ENCODE results near the gene TMEM272.

Gene TMEM272

DNA sequence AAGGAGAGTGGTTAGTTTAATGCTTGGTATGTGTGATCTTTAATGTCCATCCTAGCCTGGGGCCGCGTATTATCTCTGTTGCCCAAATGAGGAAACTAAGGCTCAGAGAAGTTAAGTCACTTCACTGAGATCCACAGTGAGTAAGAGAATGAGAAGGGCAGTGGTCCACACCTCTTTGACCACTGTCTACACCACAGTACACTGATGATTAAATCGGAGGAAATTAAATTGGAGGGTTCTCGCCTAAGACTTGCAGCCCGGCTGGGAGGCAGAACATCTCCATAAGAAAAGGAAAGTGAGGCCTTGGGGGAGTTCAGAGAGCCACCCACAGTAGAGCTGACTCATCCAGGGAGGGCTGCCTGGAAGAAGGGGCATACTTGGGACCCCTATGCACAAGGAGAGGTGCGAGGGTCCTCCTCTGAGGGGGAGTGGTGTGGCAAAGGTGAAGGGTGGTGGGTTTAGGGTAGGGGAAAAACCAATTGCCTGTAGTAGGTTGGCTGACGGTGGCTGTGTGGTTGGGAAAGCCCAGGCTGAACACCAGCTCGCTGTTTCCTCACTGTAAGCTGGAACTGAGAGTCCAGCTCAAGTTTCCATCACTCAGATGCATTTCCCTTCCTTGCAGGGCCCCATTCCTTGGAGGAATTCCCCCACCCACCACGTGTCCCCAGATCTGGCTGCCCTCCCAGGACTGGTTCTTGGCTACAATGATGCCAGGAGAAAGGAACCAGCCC lies 26.0 kb downstream of the TMEM272 start:
- Histone ChIP-seq H3K4me3 (no peak overlapping the region), H3K9ac (ENCODE audit: insufficient read length) (no peak overlapping the region), H3K36me3 (ENCODE audit: insufficient read depth, low read length) (no peaks in the 10 kb centered on the region), H3K27ac (no peak overlapping the region), H3K9me3 (ENCODE audit: low read depth, low read length) (no peaks in the 10 kb centered on the region)
- TF ChIP-seq EZH2 (IDR thresholded peaks at IDR 0.05) (no peak), FOXP2 (optimal IDR thresholded peaks at IDR 0.05; ENCODE audit: control extremely low read depth, extremely low read length, insufficient read depth) (no peak), POLR2AphosphoS5 (IDR thresholded peaks at IDR 0.05; ENCODE audit: borderline replicate concordance, low read depth, low read length) (no peak)
- DNase-seq (ENCODE audit: low read depth, low spot score) = no peak

GRCh38 chr13:51818276-51818675 lies 26.7 kb downstream of the TMEM272 start:
- TF ChIP-seq POLR2AphosphoS5 (IDR thresholded peaks at IDR 0.05; ENCODE audit: borderline replicate concordance, low read depth, low read length) (no peak), EZH2 (IDR thresholded peaks at IDR 0.05) (no peak), FOXP2 (optimal IDR thresholded peaks at IDR 0.05; ENCODE audit: control extremely low read depth, extremely low read length, insufficient read depth) (no peak)
- H3K4me3 ChIP-seq = no peak overlapping the region
- DNase-seq (ENCODE audit: low read depth, low spot score) = no peak
- H3K9ac ChIP-seq (ENCODE audit: insufficient read length) = no peak overlapping the region
- no peaks in the 10 kb centered on the region for H3K9me3 ChIP-seq (ENCODE audit: low read depth, low read length)
- no peaks in the 10 kb centered on the region for H3K36me3 ChIP-seq (ENCODE audit: insufficient read depth, low read length)
- H3K27ac ChIP-seq = no peak overlapping the region

- no peaks in the 10 kb centered on the region for H3K9me3 ChIP-seq (ENCODE audit: low read depth, low read length)
- TF ChIP-seq EZH2 (IDR thresholded peaks at IDR 0.05) (no peak), FOXP2 (optimal IDR thresholded peaks at IDR 0.05; ENCODE audit: control extremely low read depth, extremely low read length, insufficient read depth) (no peak), POLR2AphosphoS5 (IDR thresholded peaks at IDR 0.05; ENCODE audit: borderline replicate concordance, low read depth, low read length) (no peak)
Observed at GRCh38 chr13:51817717-51818116, 27.3 kb downstream of the TMEM272 start.

DNA sequence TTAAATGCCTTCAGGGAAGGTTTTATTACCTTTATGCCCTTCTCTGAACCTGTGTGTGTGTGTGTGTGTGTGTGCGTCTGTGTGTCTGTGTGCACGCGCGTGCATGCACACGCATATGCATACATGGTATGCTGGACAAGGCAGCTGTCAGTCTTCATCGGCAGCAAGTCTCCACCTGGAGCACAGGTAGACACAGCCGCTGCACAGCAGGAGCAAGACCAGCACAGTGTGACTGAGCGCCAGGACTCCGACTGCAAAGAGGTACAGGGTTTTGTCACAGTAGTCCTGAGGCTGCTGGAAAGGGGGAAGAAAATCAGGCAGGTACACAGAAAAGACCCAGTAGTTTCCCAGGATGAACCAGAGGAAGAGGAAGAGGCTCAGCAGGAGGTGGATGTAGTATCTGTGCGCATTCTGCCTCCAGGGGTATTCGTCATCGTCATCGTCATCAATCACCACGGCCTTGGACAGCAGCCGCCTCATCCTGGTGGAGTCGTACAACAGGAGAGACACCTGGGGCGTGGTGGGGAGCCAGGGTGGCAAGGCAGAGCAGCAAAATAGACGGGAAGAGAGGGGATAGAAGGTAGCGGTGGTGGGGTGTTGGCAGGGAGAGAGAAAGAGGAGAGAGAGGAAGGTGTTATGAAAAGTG lies 28.2 kb downstream of the TMEM272 start:
- no peak overlapping the region for H3K27ac ChIP-seq
- H3K9ac ChIP-seq (ENCODE audit: insufficient read length) = no peak overlapping the region
- no peak for DNase-seq (ENCODE audit: low read depth, low spot score)
- H3K9me3 ChIP-seq (ENCODE audit: low read depth, low read length) = no peaks in the 10 kb centered on the region
- no peak for TF ChIP-seq EZH2 (IDR thresholded peaks at IDR 0.05)
- TF ChIP-seq POLR2AphosphoS5 (IDR thresholded peaks at IDR 0.05; ENCODE audit: borderline replicate concordance, low read depth, low read length) = no peak
- TF ChIP-seq FOXP2 (optimal IDR thresholded peaks at IDR 0.05; ENCODE audit: control extremely low read depth, extremely low read length, insufficient read depth) = no peak
- no peaks in the 10 kb centered on the region for H3K36me3 ChIP-seq (ENCODE audit: insufficient read depth, low read length)
- no peak overlapping the region for H3K4me3 ChIP-seq

More at GRCh38 chr13:51817717-51818116, 27.3 kb downstream of the TMEM272 start:
- Histone ChIP-seq H3K4me3 (no peak overlapping the region), H3K36me3 (ENCODE audit: insufficient read depth, low read length) (no peaks in the 10 kb centered on the region), H3K27ac (no peak overlapping the region), H3K9ac (ENCODE audit: insufficient read length) (no peak overlapping the region)
- DNase-seq (ENCODE audit: low read depth, low spot score) = no peak

DNA sequence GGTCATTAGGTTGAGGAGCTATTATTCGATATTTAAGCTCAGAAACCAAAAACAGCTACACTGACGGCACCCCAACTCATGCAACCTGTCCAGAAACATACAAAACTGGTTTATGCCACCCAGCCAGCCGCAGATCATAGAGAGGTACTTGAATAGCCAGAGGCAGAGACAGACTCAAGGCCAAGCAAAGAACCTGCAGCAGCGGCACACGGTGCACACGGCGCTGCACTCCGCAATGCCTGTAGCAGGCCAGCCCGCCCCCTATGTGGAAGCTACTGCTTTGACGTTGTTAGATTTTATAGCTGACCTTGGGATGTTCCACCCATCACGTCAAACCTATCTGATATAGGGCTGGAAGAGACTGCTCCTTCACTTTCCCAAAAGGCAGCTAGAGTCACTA lies 29.1 kb downstream of the TMEM272 start:
- Histone ChIP-seq H3K9ac (ENCODE audit: insufficient read length) (no peak overlapping the region), H3K36me3 (ENCODE audit: insufficient read depth, low read length) (no peaks in the 10 kb centered on the region), H3K4me3 (no peak overlapping the region), H3K27ac (no peak overlapping the region), H3K9me3 (ENCODE audit: low read depth, low read length) (no peaks in the 10 kb centered on the region)
- DNase-seq (ENCODE audit: low read depth, low spot score) = no peak
- TF ChIP-seq FOXP2 (optimal IDR thresholded peaks at IDR 0.05; ENCODE audit: control extremely low read depth, extremely low read length, insufficient read depth) = no peak
- TF ChIP-seq EZH2 (IDR thresholded peaks at IDR 0.05) = no peak
- TF ChIP-seq POLR2AphosphoS5 (IDR thresholded peaks at IDR 0.05; ENCODE audit: borderline replicate concordance, low read depth, low read length) = no peak

- H3K9me3 ChIP-seq (ENCODE audit: low read depth, low read length) = no peaks in the 10 kb centered on the region
- H3K4me3 ChIP-seq = no peak overlapping the region
- H3K9ac ChIP-seq (ENCODE audit: insufficient read length) = no peak overlapping the region
- no peak for TF ChIP-seq POLR2AphosphoS5 (IDR thresholded peaks at IDR 0.05; ENCODE audit: borderline replicate concordance, low read depth, low read length)
- no peak for TF ChIP-seq EZH2 (IDR thresholded peaks at IDR 0.05)
- TF ChIP-seq FOXP2 (optimal IDR thresholded peaks at IDR 0.05; ENCODE audit: control extremely low read depth, extremely low read length, insufficient read depth) = no peak
- H3K36me3 ChIP-seq (ENCODE audit: insufficient read depth, low read length) = no peaks in the 10 kb centered on the region
- no peak overlapping the region for H3K27ac ChIP-seq
- DNase-seq (ENCODE audit: low read depth, low spot score) = no peak
Observed at GRCh38 chr13:51814825-51815650, 29.9 kb downstream of the TMEM272 start.

DNA sequence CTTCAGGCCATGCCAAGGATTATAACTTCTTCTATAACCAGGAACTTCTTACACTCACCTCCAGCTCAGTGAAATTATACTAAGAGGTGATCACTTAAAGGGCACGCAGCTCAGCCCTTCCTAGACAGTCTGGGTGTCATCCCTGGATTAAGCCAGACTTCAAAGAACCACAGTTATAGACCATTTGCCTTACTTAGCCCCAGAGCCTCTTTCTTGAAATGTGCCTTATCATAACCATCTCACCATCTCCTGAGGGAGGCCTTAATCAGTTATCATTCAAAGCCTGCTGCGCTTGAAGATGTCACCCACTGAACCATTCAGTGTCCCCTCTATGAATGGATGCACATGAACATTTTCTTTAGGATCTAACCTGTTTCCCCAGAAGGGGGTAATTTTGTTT lies 30.9 kb downstream of the TMEM272 start:
- H3K27ac ChIP-seq = no peak overlapping the region
- DNase-seq (ENCODE audit: low read depth, low spot score) = no peak
- no peak for TF ChIP-seq POLR2AphosphoS5 (IDR thresholded peaks at IDR 0.05; ENCODE audit: borderline replicate concordance, low read depth, low read length)
- TF ChIP-seq EZH2 (IDR thresholded peaks at IDR 0.05) = no peak
- TF ChIP-seq FOXP2 (optimal IDR thresholded peaks at IDR 0.05; ENCODE audit: control extremely low read depth, extremely low read length, insufficient read depth) = no peak
- no peaks in the 10 kb centered on the region for H3K36me3 ChIP-seq (ENCODE audit: insufficient read depth, low read length)
- H3K4me3 ChIP-seq = no peak overlapping the region
- no peak overlapping the region for H3K9ac ChIP-seq (ENCODE audit: insufficient read length)
- no peaks in the 10 kb centered on the region for H3K9me3 ChIP-seq (ENCODE audit: low read depth, low read length)

GRCh38 chr13:51811920-51812451 lies 33.0 kb downstream of the TMEM272 start:
- Histone ChIP-seq H3K36me3 (ENCODE audit: insufficient read depth, low read length) (no peaks in the 10 kb centered on the region), H3K4me3 (no peak overlapping the region), H3K27ac (no peak overlapping the region), H3K9ac (ENCODE audit: insufficient read length) (no peak overlapping the region), H3K9me3 (ENCODE audit: low read depth, low read length) (no peaks in the 10 kb centered on the region)
- DNase-seq (ENCODE audit: low read depth, low spot score) = no peak
- TF ChIP-seq FOXP2 (optimal IDR thresholded peaks at IDR 0.05; ENCODE audit: control extremely low read depth, extremely low read length, insufficient read depth) = no peak
- no peak for TF ChIP-seq POLR2AphosphoS5 (IDR thresholded peaks at IDR 0.05; ENCODE audit: borderline replicate concordance, low read depth, low read length)
- TF ChIP-seq EZH2 (IDR thresholded peaks at IDR 0.05) = no peak

All from SK-N-MC (cell line).